Heart right ventricle (tissue), 16 donors: Measurements from ENCODE around the gene C10orf62. TPM values are rescaled to one million over a fixed set of nuclear protein-coding genes. Genes with fewer than 3 reads are reported as not detected.

ENCODE experiments used
- ATAC-seq, 8 donors: fragments of 200-7000 bp; cut with Tn5 transposase; one replicate each; pipeline ENCODE4 v1.9.1; 2020; ENCODE audit warnings: mild to moderate bottlenecking in 8 of 8, moderate library complexity in 8 of 8, moderate number of reproducible peaks in 1 of 8
- DNase-seq, 2 donors: peaks; one replicate each; pipeline ENCODE4 v3.0.0-alpha.2; 2020
- H3K27ac ChIP-seq, 10 donors: fragments of 200-600 bp; sonication (generic) in 2 of 10; one replicate each; pipeline versions ENCODE4 v1.5.0 to v1.8.0; 2020 to 2022; ENCODE audit warnings: mild to moderate bottlenecking in 3 of 10
- H3K27me3 ChIP-seq, 7 donors: fragments of 200-600 bp; one replicate each; pipeline ENCODE4 v1.8.0; 2021 to 2022; ENCODE audit warnings: mild to moderate bottlenecking in 2 of 7
- H3K36me3 ChIP-seq, 9 donors: fragments of 200-600 bp; sonication (generic) in 1 of 9; one replicate each; pipeline versions ENCODE4 v1.5.0 to v1.8.0; 2020 to 2022; ENCODE audit warnings: mild to moderate bottlenecking in 2 of 9
- H3K4me1 ChIP-seq, 9 donors: fragments of 200-600 bp; sonication (generic) in 1 of 9; one replicate each; pipeline versions ENCODE4 v1.5.0 to v1.8.0; 2020 to 2022; ENCODE audit warnings: mild to moderate bottlenecking in 4 of 9
- H3K4me3 ChIP-seq, 10 donors: fragments of 200-600 bp; sonication (generic) in 2 of 10; one replicate each; pipeline versions ENCODE4 v1.5.0 to v1.8.0; 2020 to 2022; ENCODE audit warnings: mild to moderate bottlenecking in 7 of 10, moderate library complexity in 2 of 10
- H3K9me3 ChIP-seq, 11 donors: fragments of 200-600 bp in 10 of 11; sonication (generic) in 2 of 11; one replicate each; pipeline versions ENCODE4 v1.5.0 to v1.8.0; 2013 to 2022; ENCODE audit warnings: mild to moderate bottlenecking in 2 of 11, control low read depth in 1 of 11, moderate library complexity in 1 of 11
- WGBS, 2 donors: extraction: QIAGEN DNeasy Blood & Tissue Kit; methylation state at CpG; one replicate each; pipeline ENCODE4 v1.1.7; 2013; ENCODE audit warnings: inconsistent platforms in 1 of 2; 5-methylcytosine and 5-hydroxymethylcytosine counted together
- intact Hi-C, 10 donors: fragments of 100-400 bp; cut with DNase I; formaldehyde crosslinking; loops; one replicate each; pipeline versions ENCODE4 v1.11.1 to v1.14.2; 2022
- polyA plus RNA-seq, 2 donors: library from polyadenylated mRNA; stranded (reverse); fragments of 200-250 nt; gene quantifications; one replicate each; pipeline ENCODE4 v1.2.3, GENCODE V29; 2013
- total RNA-seq, 10 donors: library from RNA; stranded (reverse); fragmentation: NEBNext Ultra II Directional in 3 of 10; extraction: Animal tissue kit (Norgen Biotek cat#: 25700) in 3 of 10; gene quantifications; one replicate each; pipeline versions ENCODE4 v1.2.1 to v1.2.4, GENCODE V29; 2021 to 2023
- TF ChIP-seq, protein P1 (sequence below), 9 donors: fragments of 200-600 bp; sonication (generic) in 2 of 9; IDR thresholded peaks; one replicate each; pipeline versions ENCODE4 v1.5.0 to v1.8.0; 2021 to 2022; ENCODE audit warnings: antibody characterized with exemption in 9 of 9, mild to moderate bottlenecking in 5 of 9, moderate library complexity in 1 of 9
- donor health status: Arrhythmogenic right ventricular cardiomyopathy.
- donor health status: ischemic (EF 13 %, LVEDD 7.1; RV severe dilation, severe dysfunction).
- donor health status: healthy with polysubstance abuse.
- donor health status: DM: no; HTN: yes; CAD: no.
- donor health status: DM: no; HTN: no; CAD: no.
- donor health status: ischemic (EF 25% LVEDD 6.9; RV normal size, moderate dysfunction).
- donor health status: ischemic (EF 25% LVEDD 5.7; RV mildly dilated, moderate dysfunction).
- donor health status: healthy.
- donor health status: DM: yes; HTN: yes; CAD: no.
- donor health status: Ischemic cardiomyopathy.
- donor health status: ischemic (EF 35%, LVEDD 5.7; RV mildly dilated, moderate dysfunction).
- donor health status: nonischemic (EF 11% LVEDD 7.7; RV severe dilation, severe dysfunction).
- donor health status: DM: yes; HTN: yes; CAD: no.
- donor health status: PGD.
- donor health status: ischemic (EF 29% LVEDD 5.4; RV normal size, mild dysfunction).
- donor health status: nonischemic (EF 23%, LVEDD 6.1; RV moderate dilation, normal function).

Gene C10orf62
- total and polyA plus RNA-seq, 12 donors: 0.20 to 2.4 (median 1.1) TPM; not detected in 2

DNA sequence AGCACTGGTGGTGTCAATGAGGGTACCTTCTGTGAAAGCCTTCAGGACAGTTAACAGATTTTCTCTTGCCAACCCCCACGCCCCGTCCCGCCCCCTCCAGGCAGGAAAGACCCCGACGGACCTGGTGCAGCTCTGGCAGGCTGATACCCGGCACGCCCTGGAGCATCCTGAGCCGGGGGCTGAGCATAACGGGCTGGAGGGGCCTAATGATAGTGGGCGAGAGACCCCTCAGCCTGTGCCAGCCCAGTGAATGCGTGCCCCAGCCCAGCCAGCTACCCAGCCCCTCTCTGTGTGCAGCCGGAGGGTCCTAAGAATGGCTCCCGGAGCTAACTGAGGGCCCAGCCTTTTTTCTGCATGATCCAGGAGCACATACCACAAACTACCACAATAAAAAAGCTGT is 6.0 kb upstream of the C10orf62 start:
- ATAC-seq (peak in 1 of 8 donors; percentile 11), DNase-seq (no peak)
- intact Hi-C loops: no loop called here
- H3K27me3 ChIP-seq: no peaks in the 10 kb centered on the region
- peak overlapping the region in 9 of 10 donors; percentile 52 to 91 (median 82) for H3K27ac ChIP-seq
- TF ChIP-seq, protein P1, sequence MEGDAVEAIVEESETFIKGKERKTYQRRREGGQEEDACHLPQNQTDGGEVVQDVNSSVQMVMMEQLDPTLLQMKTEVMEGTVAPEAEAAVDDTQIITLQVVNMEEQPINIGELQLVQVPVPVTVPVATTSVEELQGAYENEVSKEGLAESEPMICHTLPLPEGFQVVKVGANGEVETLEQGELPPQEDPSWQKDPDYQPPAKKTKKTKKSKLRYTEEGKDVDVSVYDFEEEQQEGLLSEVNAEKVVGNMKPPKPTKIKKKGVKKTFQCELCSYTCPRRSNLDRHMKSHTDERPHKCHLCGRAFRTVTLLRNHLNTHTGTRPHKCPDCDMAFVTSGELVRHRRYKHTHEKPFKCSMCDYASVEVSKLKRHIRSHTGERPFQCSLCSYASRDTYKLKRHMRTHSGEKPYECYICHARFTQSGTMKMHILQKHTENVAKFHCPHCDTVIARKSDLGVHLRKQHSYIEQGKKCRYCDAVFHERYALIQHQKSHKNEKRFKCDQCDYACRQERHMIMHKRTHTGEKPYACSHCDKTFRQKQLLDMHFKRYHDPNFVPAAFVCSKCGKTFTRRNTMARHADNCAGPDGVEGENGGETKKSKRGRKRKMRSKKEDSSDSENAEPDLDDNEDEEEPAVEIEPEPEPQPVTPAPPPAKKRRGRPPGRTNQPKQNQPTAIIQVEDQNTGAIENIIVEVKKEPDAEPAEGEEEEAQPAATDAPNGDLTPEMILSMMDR (IDR thresholded peaks at IDR 0.05): no peak
- 90 to 93% methylated on average over 13 of the region's 13 CpGs for WGBS, 2 donors
- no peak overlapping the region for H3K4me3 ChIP-seq
- H3K9me3 ChIP-seq: no peaks in the 10 kb centered on the region
- H3K4me1 ChIP-seq: peaks cover 0 to 36% (median 9%) of the 10 kb centered on the region in 9 donors
- no peaks in the 10 kb centered on the region for H3K36me3 ChIP-seq

- H3K9me3 ChIP-seq: no peaks in the 10 kb centered on the region
- peak within 1 kb of the TSS; percentile 52 to 91 (median 85) for H3K27ac ChIP-seq
- WGBS, 2 donors: 44 to 49% methylated on average over 5 of the region's 5 CpGs
- peaks cover 0 to 36% (median 9%) of the 10 kb centered on the region in 9 donors for H3K4me1 ChIP-seq
- H3K36me3 ChIP-seq: no peaks in the 10 kb centered on the region
- DNase-seq (peak; percentile 83 to 85), ATAC-seq (peak; percentile 92 to 98 (median 96))
- H3K4me3 ChIP-seq: no peak within 1 kb of the TSS
- H3K27me3 ChIP-seq: no peaks in the 10 kb centered on the region
- TF ChIP-seq, protein P1 (IDR thresholded peaks at IDR 0.05): no peak
- intact Hi-C loops: no loop called here
Measured at GRCh38 chr10:97584060-97584797, 5.3 kb upstream of the C10orf62 start, which contains the start of gene HOGA1. Gene HOGA1 (plus strand): TSS chr10:97584389. CDS start chr10:97584704, 315 bp downstream.

- DNase-seq (no peak), ATAC-seq (peak in 5 of 8 donors; percentile 32 to 73 (median 59))
- intact Hi-C loops: loop anchor here in 1 of 10 donors (1.0 kb wide), 1 partner anchor 24 kb away; no protein-coding TSS in a partner anchor
- peak overlapping the region; percentile 38 to 91 (median 85) for H3K27ac ChIP-seq
- WGBS, 2 donors: 84 to 86% methylated on average over 5 of the region's 5 CpGs
- no peaks in the 10 kb centered on the region for H3K36me3 ChIP-seq
- H3K27me3 ChIP-seq: no peaks in the 10 kb centered on the region
- peaks cover 0 to 36% (median 9%) of the 10 kb centered on the region in 9 donors for H3K4me1 ChIP-seq
- TF ChIP-seq, protein P1 (IDR thresholded peaks at IDR 0.05): no peak
- no peak overlapping the region for H3K4me3 ChIP-seq
- H3K9me3 ChIP-seq: no peaks in the 10 kb centered on the region
Measured at GRCh38 chr10:97584798-97585438, 4.6 kb upstream of the C10orf62 start.

DNA sequence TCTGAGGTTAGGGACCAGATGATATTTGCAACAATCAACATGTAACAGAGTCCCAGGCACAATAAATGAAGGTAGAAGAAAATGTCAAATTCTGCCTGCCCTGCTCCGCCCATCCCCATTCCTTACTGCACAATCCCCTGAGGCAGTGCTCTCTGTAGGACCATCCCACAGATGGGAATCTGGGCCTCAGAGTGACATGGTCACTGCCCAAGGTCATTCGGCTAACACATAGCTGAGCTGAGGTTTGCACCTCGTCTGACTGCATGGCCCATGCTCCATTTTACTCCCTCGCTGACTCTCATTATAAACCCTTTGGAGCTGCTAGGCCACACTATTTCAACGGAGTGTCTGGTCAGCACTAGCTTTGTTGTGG is 4.1 kb upstream of the C10orf62 start:
- intact Hi-C loops: loop anchor here in 1 of 10 donors (1.0 kb wide), 1 partner anchor 24 kb away; no protein-coding TSS in a partner anchor

More for the DNA sequence above, 4.1 kb upstream of the C10orf62 start:
- ATAC-seq (no peak), DNase-seq (no peak)
- H3K4me1 ChIP-seq: peaks cover 0 to 36% (median 9%) of the 10 kb centered on the region in 9 donors
- H3K27me3 ChIP-seq: no peaks in the 10 kb centered on the region
- H3K9me3 ChIP-seq: no peaks in the 10 kb centered on the region
- 92 to 96% methylated on average over 5 of the region's 5 CpGs for WGBS, 2 donors
- H3K36me3 ChIP-seq: no peaks in the 10 kb centered on the region
- peak overlapping the region in 8 of 10 donors; percentile 62 to 91 (median 85) for H3K27ac ChIP-seq
- H3K4me3 ChIP-seq: no peak overlapping the region
- TF ChIP-seq, protein P1 (IDR thresholded peaks at IDR 0.05): no peak
